CD4-positive, alpha-beta T cell treated with Interleukin-17A for 4 hours (primary cell): ENCODE results near the gene LCOR.
A peak's percentile ranks its signal among the peaks of the same experiment; 100 is the strongest.

Experiments used
- DNase-seq: peaks from one replicate; pipeline ENCODE4 v3.0.0-alpha.2; 2020; ENCODE audit warnings: mixed read lengths

LCOR gene

GRCh38 chr10:96890580-96890979 is 58.5 kb downstream of the LCOR start:
- DNase-seq = no peak

DNA sequence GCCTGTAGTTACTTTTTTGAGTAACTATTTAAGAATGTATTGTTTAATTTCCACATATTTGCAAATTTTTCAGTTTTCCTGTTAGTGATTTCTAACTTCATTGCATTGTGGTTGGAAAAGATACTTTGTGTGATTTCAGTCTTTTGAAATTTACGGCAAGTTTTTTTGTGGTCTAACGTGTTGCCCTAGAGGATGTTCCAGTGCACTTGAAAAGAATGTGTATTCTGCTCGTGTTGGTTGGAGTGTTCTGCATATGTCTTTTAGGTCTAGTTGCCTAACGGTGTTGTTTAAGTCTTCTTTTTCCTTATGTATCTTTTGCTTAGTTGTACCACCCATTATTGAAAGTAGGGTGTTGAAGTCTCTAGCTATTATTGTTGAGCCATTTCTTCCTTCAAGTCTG is 59.7 kb downstream of the LCOR start:
- no peak for DNase-seq

GRCh38 chr10:96895662-96896424 is 63.7 kb downstream of the LCOR start:
- DNase-seq = no peak

DNA sequence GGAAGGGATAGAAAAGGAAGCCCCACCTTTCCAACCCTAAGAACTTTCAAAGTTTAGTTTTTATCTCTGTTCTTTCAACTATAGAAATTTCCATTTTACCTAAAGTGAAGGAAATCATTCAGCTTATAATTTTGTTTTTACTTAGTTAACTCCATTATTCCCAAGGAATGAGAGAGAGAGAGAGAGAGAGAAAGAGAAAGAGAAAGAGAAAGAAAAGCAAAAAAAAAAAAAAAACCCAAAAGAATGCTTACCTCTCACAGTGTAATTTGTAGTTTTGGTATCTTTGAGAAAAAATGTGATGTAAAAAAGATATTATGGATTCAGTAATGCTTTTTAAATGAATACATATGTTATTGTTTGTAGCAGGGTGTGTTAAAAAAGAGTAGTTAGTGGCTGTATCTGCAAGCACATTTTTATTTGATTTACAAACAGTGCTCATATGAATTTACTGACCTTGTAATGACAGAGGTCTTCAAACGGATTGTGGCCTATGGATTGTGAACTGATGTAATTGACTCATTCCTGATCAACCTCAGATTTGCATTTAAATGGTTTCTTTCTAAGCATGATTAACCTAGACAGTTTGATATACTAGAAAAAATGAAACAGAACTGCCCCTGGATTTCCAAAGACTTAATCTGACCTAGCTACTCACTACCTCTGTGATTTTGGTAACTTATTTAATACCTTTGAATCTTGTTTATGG is 64.9 kb downstream of the LCOR start:
- DNase-seq = no peak

DNA sequence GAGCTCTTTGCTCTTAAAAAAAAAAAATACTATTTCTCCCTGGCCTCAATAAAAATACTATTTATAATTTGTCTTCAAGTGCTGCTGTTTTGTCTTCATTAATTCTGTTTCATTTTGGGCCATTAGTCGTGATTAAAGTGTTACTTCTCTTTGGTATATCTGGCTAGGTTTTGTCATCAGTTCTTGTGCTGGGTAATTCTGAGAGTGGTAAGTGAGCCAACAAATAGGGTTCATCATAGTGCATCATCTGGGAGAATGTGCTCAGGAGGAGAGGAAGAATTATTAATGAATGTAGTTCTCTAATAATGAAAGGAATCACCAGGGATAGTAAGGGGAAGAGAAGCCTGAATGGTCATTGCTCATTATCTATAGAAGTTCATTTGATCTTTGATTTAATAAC is 70.0 kb downstream of the LCOR start:
- DNase-seq = no peak

DNA sequence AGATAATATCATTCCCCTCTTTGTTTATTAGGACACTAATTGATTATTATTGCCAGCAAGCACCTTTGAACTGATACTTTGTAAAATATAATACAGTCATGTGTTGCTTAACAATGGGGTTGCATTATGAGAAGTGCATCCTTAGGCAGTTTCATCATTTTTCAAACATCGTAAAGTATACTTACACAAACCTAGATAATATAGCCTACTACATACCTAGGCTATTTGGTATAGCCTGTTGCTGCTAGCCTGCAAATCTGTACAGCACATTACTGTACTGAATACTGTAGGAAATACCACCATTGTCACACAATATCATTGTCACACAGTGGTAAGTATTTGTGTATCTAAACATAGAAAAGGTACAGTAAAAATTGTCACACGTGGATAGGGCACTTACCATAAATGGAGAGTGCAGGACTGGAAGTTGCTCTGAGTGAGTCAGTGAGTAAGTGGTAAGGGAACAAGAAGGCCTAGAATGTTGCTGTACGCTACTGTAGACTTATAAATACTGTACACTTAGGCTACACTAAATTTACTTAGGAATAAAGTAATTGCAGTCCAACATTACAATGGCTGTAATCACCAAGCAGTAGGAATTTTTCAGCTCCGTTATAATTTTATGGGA is 70.7 kb downstream of the LCOR start:
- DNase-seq = no peak

- no peak for DNase-seq
These were observed 72.5 kb downstream of the LCOR start for GRCh38 chr10:96904648-96905047.

DNA sequence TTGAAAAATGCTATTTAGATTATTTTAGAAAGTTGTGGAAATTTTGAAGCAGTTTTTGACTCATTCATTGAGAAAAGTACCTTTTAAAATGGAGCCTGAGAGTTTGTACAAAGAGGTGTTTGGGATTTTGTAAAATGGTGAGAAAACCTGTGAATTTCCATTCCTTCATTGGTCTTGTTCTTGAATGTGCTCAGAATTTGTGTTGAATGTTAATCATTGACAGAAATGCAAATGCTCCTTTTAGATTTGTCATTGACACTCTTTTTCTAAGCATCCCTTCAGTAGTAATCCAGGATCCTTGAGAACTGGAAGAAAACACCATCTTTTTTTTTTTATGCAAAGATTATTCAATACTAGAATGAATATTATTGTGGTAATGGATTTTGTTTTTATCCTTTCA is 74.8 kb downstream of the LCOR start:
- no peak for DNase-seq

- DNase-seq = peak; percentile 18
These were observed 78.6 kb downstream of the LCOR start for GRCh38 chr10:96910488-96911395.

DNA sequence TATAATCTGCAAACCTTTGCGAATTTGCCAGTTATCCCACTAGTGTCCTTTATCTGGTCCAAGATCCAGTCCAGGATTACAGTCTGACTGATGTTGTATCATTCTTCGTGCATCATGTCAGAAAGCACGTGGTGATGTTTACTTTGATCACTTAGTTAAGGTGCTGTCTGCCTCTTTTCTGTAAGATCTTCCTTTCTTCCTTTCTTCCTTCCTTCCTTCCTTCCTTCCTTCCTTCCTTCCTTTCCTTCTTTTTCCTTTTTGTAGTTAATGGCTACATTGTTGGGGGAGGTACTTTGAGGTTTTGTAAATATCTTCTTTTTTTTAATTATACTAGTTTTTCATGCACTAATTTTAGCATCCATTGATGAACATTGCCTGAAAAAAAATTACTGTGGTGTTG is 80.3 kb downstream of the LCOR start:
- no peak for DNase-seq

DNA sequence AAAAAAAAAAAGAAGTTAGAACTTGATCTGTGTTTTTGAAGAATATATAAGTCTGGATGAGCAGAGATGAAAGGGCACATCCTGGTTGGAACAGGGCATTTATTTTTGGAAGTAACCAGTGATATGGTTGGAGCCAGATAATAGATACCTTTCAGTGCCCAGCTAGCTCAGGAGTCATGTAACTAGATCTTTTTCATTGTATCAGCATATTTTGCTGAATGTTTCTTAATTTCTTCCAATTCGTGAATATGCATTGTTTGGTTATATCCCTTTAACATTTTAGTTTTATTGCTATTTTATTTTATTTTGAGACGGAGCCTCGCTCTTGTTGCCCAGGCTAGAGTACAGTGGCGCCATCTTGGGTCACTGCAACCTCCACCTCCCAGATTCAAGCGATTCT is 81.8 kb downstream of the LCOR start:
- DNase-seq = no peak

DNA sequence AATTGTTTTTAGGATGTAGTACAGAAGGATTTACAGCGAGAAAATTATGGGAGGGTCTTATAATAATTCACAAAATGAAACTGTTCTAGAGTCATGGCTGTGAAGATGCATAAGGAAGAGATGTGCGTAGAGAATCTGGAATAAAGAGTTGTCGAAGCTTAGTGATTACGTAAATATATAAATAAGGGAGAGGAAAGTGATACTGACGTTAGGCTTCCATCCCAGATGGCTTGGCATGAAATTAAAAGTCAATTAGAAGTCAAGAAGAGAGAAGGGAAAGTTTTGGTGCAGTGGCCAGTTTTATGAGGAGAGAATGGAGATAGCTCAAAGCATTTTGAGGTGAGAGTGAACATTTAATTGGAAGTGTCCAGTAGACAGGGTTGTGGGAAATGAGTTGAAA is 85.5 kb downstream of the LCOR start:
- no peak for DNase-seq

- no peak for DNase-seq
These were observed 86.3 kb downstream of the LCOR start for GRCh38 chr10:96918214-96919002.

GRCh38 chr10:96919785-96920430 is 87.8 kb downstream of the LCOR start:
- no peak for DNase-seq

- DNase-seq = no peak
These were observed 89.6 kb downstream of the LCOR start for GRCh38 chr10:96921655-96922054.

DNA sequence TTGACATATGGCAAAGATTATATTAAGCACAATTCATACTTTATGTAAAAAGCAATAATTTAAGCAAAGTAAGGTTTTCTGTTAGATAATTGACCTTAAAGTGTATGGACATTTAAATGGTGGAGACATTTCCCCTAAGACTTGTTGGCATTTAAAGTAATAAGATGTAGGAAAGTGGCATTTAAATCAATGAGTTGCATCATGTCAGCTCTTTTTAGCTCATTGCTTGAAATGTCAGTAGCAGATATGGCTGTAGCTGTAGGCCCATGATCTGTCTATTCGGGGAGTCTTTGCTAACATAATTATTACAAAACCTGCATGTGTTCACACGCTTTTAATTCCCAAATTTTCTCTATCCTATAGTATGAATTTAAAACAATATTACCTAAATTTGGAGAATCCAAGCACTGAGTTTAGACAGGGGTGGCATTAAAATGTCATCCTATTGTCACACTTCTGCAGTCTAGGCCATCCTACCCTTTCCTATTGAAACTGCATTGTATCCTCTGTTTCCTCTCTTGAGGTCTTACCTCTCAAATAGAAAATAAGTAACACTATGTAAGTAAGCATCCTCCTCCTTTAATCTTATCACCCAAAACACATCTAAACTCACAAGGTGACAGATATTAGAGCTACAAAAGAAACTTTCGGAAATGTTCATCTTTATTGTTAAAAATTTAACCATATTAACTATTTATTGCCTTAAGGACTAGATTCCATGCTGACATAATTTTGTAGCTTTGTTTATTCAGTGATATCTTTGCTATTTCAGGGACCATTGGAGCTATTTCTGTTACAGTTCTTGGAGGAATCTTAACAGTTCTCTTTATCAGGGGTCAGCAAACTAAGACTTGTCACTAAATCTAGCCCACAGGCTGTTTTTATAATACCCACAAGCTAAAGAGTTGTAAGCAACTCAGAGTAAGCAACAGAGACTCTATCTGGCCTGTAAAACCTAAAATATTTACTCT is 91.2 kb downstream of the LCOR start:
- no peak for DNase-seq

DNA sequence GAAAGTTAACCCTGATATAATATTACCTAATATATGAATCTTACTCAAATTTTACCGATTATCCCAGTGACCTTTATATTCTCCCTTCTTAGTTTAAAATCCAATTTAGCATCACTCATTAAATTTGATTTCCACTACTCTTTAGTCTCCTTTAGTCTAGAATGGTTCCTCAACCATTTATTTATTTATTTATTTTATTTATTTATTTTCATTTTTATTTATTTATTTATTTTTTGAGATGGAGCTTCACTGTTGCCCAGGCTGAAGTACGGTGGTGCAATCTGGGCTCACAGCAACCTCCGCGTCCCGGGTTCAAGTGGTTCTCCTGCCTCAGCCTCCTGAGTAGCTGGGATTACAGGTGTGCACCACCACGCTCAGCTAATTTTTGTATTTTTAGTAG is 92.8 kb downstream of the LCOR start:
- DNase-seq = no peak

DNA sequence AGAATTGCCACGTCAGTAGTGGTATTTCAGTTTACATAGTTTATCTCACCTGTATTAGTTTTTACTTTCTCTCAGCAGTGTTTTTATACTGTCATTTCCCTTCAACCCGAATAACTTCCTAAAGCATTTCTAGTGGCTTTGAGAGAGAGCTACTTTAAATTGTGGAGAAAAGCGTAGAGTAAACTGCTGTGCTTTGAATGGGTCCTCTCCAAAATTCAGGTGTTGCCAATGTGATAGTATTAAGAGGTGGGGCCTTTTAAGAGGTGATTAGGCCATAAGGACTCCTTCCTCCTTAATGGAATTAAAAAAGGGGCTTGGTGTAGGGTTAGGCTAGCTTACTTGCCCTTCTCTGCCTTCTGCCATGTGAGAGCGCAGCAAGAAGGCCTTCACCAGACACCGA is 98.4 kb downstream of the LCOR start:
- no peak for DNase-seq

GRCh38 chr10:96935148-96935547 is 103.0 kb downstream of the LCOR start:
- DNase-seq = no peak

DNA sequence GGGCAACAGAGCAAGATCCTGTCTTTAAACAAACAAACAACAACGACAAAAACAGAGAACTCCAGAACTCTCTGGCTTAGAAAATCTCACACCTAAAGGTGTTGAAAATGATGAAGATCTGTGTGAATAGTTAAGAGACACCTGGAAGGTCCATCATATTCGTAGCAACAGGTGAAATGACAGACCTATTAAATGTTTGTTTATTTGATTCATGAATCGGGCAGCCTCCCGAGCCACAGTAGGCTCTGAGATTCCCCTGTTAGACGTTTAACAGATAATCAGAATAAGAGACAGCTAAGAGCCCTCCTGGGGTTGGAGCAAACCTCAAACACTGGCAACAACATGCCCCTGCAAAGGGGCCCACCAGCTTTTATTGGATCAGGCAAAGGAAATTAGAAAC is 103.7 kb downstream of the LCOR start:
- DNase-seq = no peak
